ENCODE measurements around the gene RPN2.

- TF ChIP-seq EP300 (IDR thresholded peaks at IDR 0.05; ENCODE audit: borderline replicate concordance in 1 of 2, control insufficient read depth in 1 of 2, low read depth in 2 of 2, low read length in 2 of 2) (no peak), POLR2A (IDR thresholded peaks at IDR 0.05; ENCODE audit: low read depth, low read length) (no peak), RCOR1 (conservative IDR thresholded peaks at IDR 0.05; ENCODE audit: low read depth, low read length) (no peak), CTCF (IDR thresholded peaks at IDR 0.05 in 2 of 3, conservative IDR thresholded peaks at IDR 0.05 in 1 of 3; ENCODE audit: control insufficient read depth in 2 of 3, extremely low read depth in 1 of 3, insufficient read depth in 1 of 3, low read depth in 3 of 3, low read length in 3 of 3) (no peak), ATF2 (IDR thresholded peaks at IDR 0.05; ENCODE audit: low read length) (no peak), CEBPZ (IDR thresholded peaks at IDR 0.05; ENCODE audit: low read depth, low read length) (no peak)
Observed at GRCh38 chr20:37254114-37254878, 75.2 kb downstream of the RPN2 start.
